T-helper 2 cell (primary cell): ENCODE data around the gene UBE2J2.

Experiments
- DNase-seq, 5 experiments: peaks; one replicate each; pipeline versions ENCODE4 v3.0.0 to v3.0.0-alpha.2; 2012 to 2022

Gene UBE2J2

GRCh38 chr1:1309251-1310108 lies 35.8 kb upstream of the UBE2J2 start:
- no peak for DNase-seq

- DNase-seq, result no peak
Measured at GRCh38 chr1:1308756-1309250, 35.1 kb upstream of the UBE2J2 start.

- peak; percentile 77 to 97 (median 85) for DNase-seq
Measured at GRCh38 chr1:1307923-1308755, 34.5 kb upstream of the UBE2J2 start, which contains the start of the genes ACAP3 and PUSL1. Gene ACAP3 (minus strand): TSS chr1:1307930. CDS start chr1:1307815, 115 bp downstream. Gene PUSL1 (plus strand): TSS chr1:1308597. CDS start chr1:1308644, 47 bp downstream.

GRCh38 chr1:1307261-1307922 lies 33.7 kb upstream of the UBE2J2 start:
- no peak for DNase-seq

- no peak for DNase-seq
Measured at GRCh38 chr1:1306661-1307260, 33.1 kb upstream of the UBE2J2 start.

- DNase-seq, result no peak
Measured at GRCh38 chr1:1306070-1306660, 32.5 kb upstream of the UBE2J2 start.

- DNase-seq, result peak in 4 of 5 experiments; percentile 44 to 81 (median 50)
Measured at GRCh38 chr1:1305300-1306069, 31.8 kb upstream of the UBE2J2 start.

GRCh38 chr1:1304331-1305299 lies 31.0 kb upstream of the UBE2J2 start:
- no peak for DNase-seq

GRCh38 chr1:1303736-1304135 lies 30.1 kb upstream of the UBE2J2 start:
- no peak for DNase-seq

GRCh38 chr1:1302951-1303509 lies 29.4 kb upstream of the UBE2J2 start:
- no peak for DNase-seq

- no peak for DNase-seq
Measured at GRCh38 chr1:1302006-1302430, 28.4 kb upstream of the UBE2J2 start.

- no peak for DNase-seq
Measured at GRCh38 chr1:1300352-1300739, 26.7 kb upstream of the UBE2J2 start.

- no peak for DNase-seq
Measured at GRCh38 chr1:1299686-1300351, 26.2 kb upstream of the UBE2J2 start.

GRCh38 chr1:1298861-1299685 lies 25.4 kb upstream of the UBE2J2 start:
- no peak for DNase-seq

GRCh38 chr1:1297802-1298424 lies 24.3 kb upstream of the UBE2J2 start:
- DNase-seq, result no peak

- no peak for DNase-seq
Measured at GRCh38 chr1:1296070-1297061, 22.7 kb upstream of the UBE2J2 start.
